Measurements from ENCODE around the gene SCAPER.
A peak's percentile ranks its signal among the peaks of the same experiment; 100 is the strongest.
"Not testable (repeated sequence)": the region's sequence is repeated elsewhere in the genome, so short reads cannot be mapped to it uniquely, and the experiment has no call there.

Gene SCAPER

DNA sequence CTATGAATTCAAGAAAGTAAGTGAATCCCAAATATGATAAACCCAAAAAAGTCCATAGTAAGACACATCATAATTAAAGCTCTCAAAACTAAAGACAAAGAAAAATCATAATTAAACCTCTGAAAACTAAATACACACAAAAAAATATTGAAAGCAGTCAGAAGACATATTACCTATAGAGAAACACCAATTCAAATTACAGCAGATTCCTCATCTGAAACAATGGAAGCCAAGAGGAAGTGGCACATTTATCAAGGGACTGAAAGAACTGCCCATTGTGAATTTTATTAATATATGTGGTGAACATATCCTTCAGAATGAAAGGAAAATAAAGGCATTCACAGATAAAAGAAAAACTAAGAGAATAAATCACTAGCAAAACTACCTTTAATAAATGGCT, 128.2 kb downstream of the SCAPER start:
- no peak for DNase-seq (ENCODE audit: low read depth)

DNA sequence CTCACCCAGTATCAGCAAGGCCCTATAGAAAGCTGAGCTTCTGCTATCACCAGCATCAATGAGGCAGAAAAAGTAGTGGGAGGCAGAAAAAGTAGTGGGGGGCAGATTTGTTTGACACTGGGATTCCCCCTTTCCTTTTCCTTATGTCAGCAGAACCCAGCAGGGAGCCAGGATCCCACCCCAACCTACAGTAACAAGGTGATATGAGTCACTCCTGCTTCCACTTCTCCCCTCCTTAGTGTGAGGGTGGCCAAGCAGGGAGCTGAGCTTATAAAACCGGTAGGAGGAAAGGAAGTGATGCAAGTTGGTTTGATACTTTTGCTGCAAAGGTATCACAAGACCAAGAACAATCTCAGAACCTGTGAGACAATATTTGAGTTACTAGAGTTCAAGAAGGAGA, 128.7 kb downstream of the SCAPER start:
- DNase-seq (ENCODE audit: low read depth), result no peak

GRCh38 chr15:76773234-76773633, 131.9 kb downstream of the SCAPER start:
- DNase-seq (ENCODE audit: low read depth), result no peak

DNA sequence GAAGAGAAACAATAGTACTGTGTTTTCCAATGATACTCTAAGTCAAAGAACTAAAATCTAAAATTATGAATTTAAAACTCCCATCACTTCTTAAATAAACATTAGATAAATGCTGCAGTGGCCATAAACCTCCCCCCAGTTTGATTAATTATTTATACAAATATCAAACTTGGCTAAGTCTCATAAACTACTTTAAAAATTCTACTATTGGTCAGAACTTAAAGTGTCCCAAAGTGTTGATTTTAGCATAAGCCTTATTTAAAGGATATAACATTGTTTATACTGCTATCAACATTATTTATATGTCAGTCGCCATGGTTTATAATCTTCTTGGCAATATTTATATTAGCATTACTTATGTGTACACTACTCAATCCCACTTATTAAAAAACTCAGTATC, 132.4 kb downstream of the SCAPER start:
- DNase-seq (ENCODE audit: low read depth), result no peak

DNA sequence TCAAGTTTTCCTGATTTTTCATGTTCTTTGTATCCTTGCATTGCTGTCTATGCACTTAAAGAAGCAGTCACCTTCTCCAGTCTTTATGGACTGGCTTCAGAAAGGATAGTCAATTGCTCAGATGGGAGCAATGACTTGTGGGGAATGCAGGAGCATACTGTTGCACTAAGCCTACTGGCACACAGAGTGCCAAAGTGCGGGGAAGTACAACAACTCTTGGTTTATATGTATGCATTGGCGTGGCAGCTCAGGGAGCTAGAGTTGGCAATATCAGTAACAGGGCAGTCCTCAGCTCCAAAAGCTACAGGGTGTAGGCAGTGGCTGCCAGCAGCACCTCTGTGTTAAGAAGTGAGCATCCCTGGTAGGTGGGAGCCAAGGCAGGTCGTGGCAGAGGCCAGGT, 141.1 kb downstream of the SCAPER start:
- no peak for DNase-seq (ENCODE audit: low read depth)

DNA sequence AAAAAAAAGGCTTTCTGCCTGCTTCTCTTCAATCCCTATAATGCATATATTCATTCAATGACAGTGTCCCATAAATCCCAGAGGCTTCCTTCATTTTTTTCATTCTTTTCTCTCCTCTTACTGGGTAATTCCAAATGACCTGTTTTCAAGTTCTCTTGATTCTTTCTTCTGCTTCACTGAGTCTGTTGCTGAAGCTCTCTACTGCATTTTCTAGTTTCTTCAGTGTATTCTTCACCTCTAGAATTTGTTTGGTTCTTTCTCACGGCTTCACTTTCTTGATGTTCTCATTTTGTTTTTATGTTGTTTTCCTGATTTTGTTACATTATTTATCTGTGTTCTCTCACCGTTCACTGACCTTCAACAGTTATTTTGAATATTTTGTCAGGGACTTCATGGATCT, 141.6 kb downstream of the SCAPER start:
- no peak for DNase-seq (ENCODE audit: low read depth)

GRCh38 chr15:76756381-76756780, 148.8 kb downstream of the SCAPER start:
- no peak for DNase-seq (ENCODE audit: low read depth)

DNA sequence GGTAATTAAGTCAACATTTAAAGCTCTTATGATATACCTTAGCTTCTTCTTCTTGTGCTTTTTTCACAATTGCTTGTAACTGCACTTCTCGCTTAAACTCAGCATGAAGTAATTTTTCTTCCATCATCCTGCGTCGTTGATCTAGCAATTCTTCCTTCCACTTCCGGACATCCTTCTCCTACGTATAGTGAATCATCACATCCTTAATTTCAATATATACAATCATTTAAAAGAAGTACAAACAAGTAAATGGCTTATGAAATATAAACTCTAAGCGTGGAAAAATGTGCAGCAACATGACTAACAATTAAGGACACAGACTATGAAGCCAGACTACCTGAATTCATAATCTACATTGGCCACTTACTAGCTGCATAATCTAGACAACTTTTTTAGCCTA, 151.4 kb downstream of the SCAPER start:
- no peak for DNase-seq (ENCODE audit: low read depth)

GRCh38 chr15:76753131-76753530, 152.0 kb downstream of the SCAPER start:
- no peak for DNase-seq (ENCODE audit: low read depth)

- DNase-seq (ENCODE audit: low read depth), result no peak
These were observed 152.6 kb downstream of the SCAPER start for GRCh38 chr15:76752549-76752948.

- DNase-seq (ENCODE audit: low read depth), result no peak
These were observed 167.6 kb downstream of the SCAPER start for GRCh38 chr15:76737573-76737972.

- DNase-seq (ENCODE audit: low read depth), result not testable (repeated sequence)
These were observed 172.8 kb downstream of the SCAPER start for GRCh38 chr15:76732321-76732720.

- no peak for DNase-seq (ENCODE audit: low read depth)
These were observed 174.9 kb downstream of the SCAPER start for GRCh38 chr15:76730262-76730661.

- no peak for DNase-seq (ENCODE audit: low read depth)
These were observed 186.3 kb downstream of the SCAPER start for GRCh38 chr15:76718863-76719262.

- DNase-seq (ENCODE audit: low read depth), result no peak
These were observed 190.2 kb downstream of the SCAPER start for GRCh38 chr15:76714950-76715349.

DNA sequence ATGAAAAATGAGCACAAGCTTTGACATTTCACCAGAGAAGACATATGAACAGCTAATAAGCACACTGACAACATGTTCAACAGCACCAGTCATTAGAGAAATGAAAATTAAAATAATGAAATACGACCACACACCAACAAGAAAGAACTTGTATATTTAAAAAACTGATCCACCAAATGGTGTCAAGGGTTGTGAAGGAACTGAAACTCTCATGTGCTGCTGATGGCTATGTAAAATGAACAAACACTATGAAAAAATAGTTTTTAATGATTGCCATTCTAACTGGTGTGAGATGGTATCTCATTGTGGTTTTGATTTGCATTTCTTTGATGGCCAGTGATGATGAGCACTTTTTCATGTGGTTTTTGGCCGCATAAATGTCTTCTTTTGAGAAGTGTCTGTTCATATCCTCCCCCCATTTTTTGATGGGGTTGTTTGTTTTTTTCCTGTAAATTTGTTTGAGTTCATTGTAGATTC, 193.8 kb downstream of the SCAPER start:
- no peak for DNase-seq (ENCODE audit: low read depth)

GRCh38 chr15:76704032-76704431, 201.1 kb downstream of the SCAPER start:
- not testable (repeated sequence) for DNase-seq (ENCODE audit: low read depth)

DNA sequence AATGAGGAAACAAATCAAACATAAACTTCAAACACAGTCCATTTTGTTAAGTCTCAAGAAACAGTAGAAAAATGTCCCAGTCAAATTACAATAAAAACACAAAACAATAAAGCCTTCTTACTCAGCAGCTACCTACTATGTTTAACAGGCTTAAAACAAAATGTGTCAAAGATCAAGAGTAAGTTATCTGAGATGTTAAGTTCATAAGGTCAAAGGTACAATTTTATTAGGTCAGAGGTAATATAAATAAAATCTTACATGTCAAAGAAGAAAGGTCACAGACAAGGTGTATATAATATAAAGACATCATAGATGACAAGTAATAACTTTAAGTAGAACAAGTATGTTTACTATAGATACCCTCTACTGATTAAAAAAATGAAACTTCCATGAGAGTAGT, 208.3 kb downstream of the SCAPER start:
- no peak for DNase-seq (ENCODE audit: low read depth)

- DNase-seq (ENCODE audit: low read depth), result not testable (repeated sequence)
These were observed 212.6 kb downstream of the SCAPER start for GRCh38 chr15:76692546-76692945.

GRCh38 chr15:76687592-76687991, 217.5 kb downstream of the SCAPER start:
- DNase-seq (ENCODE audit: low read depth), result not testable (repeated sequence)

GRCh38 chr15:76684002-76684401, 221.1 kb downstream of the SCAPER start:
- no peak for DNase-seq (ENCODE audit: low read depth)

GRCh38 chr15:76682833-76683232, 222.3 kb downstream of the SCAPER start:
- no peak for DNase-seq (ENCODE audit: low read depth)

- DNase-seq (ENCODE audit: low read depth), result no peak
These were observed 222.9 kb downstream of the SCAPER start for GRCh38 chr15:76682259-76682658.

GRCh38 chr15:76678766-76679165, 226.4 kb downstream of the SCAPER start:
- peak; percentile 53 for DNase-seq (ENCODE audit: low read depth)

- DNase-seq (ENCODE audit: low read depth), result no peak
These were observed 230.3 kb downstream of the SCAPER start for GRCh38 chr15:76674883-76675282.
